KOPT-K1 (cell line): Measurements from ENCODE around the gene LAMA5.

ENCODE experiments used
- H3K27ac ChIP-seq: fragments of 200-600 bp; sonication (generic); 2 replicates; pipeline ENCODE4 v1.5.1; 2016; ENCODE audit warnings: antibody characterized with exemption, mild to moderate bottlenecking, low read depth, low read length; ENCODE audit not compliant: poor library complexity, severe bottlenecking
- H3K36me3 ChIP-seq: fragments of 200-600 bp; sonication (generic); 2 replicates; pipeline ENCODE4 v1.5.1; 2017; ENCODE audit warnings: antibody characterized with exemption, mild to moderate bottlenecking, low read length, moderate library complexity; ENCODE audit not compliant: insufficient read depth
- H3K9me3 ChIP-seq: fragments of 200-600 bp; sonication (generic); 2 replicates; pipeline ENCODE4 v1.5.1; 2017; ENCODE audit warnings: antibody characterized with exemption, low read length, mild to moderate bottlenecking; ENCODE audit not compliant: insufficient read depth, poor library complexity, severe bottlenecking

LAMA5 gene

DNA sequence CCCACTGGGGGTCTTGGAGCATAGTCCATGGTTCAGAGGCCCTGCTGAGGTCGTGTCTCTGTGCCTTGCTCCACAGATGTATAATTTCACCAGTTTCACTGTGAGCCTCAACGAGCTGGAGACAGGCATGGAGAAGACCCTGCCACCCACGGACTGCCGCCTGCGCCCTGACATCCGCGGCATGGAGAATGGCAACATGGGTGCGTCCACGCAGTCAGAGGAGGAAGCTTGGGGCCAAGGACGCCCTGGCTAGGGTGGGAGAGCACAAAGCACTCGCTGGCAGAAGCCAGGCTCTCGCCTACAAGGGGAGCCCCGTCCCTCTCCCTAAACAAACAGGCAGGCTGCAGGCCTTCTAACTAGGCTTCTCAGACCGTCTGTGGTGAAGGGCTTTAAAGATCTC lies 78.0 kb downstream of the LAMA5 start:
- H3K36me3 ChIP-seq, result peaks cover 30% of the 10 kb centered on the region; the same call in 1 of the 2 replicates
- H3K27ac ChIP-seq, result no peak overlapping the region
- no peaks in the 10 kb centered on the region for H3K9me3 ChIP-seq

GRCh38 chr20:62288535-62289105 lies 78.5 kb downstream of the LAMA5 start:
- H3K9me3 ChIP-seq, result no peaks in the 10 kb centered on the region
- peaks cover 25% of the 10 kb centered on the region; the same call in 1 of the 2 replicates for H3K36me3 ChIP-seq
- H3K27ac ChIP-seq, result no peak overlapping the region

DNA sequence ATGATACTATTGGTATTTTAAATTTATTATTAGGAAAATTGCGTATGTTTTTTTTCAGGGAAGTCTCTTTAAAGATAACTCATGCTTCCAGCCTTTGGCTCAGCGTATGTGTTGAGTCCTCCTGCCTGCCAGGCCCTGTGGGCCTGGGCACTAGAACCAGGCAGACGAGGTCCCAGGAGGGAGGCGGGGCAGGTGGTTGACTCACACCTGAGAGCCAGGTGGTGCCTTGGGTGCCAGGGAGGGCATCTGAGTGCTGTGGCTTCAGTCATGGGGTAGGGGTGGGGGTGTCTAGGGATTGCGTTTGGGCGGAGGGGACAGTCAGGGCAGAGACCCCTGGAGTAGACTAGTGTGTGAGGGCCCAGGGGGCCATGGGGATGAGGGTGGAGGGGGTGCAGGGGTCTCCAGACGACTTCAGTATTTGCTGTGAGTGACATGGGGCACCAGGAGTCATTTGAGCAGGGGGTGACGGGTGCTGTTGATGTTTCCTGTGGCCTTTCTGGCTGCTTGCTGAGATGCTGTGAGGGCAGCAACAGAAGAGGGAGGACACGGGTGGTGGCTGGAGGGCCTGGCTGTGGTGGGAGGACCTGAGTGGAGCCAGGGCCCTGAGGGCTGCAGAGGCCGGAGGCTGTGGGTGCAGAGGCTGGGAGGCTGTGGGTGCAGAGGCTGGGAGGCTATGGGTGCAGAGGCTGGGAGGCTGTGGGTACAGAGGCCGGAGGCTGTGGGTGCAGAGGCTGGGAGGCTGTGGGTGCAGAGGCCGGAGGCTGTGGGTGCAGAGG lies 79.2 kb downstream of the LAMA5 start:
- H3K27ac ChIP-seq, result no peak overlapping the region
- H3K36me3 ChIP-seq, result peaks cover 24% of the 10 kb centered on the region; the same call in 1 of the 2 replicates
- H3K9me3 ChIP-seq, result no peaks in the 10 kb centered on the region

DNA sequence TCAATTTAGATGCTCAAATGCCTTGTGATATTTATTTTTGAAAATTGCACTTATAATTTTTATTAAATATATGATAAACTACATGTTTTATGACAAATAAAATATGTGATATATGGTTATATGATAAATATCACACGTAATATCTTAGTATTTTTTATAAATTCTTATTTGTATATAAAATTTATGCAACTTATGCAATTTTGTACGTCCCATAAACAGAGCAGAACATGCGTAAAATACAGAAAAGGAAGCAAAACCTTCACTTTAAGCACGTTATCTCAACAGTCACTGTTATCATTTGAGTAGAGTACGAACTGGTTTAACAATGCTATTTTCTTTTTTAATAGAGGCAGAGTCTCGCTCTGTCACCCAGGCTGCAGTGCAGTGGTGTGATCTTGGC lies 80.0 kb downstream of the LAMA5 start:
- H3K9me3 ChIP-seq, result no peaks in the 10 kb centered on the region
- no peak overlapping the region for H3K27ac ChIP-seq
- H3K36me3 ChIP-seq, result peaks cover 26% of the 10 kb centered on the region; the same call in 1 of the 2 replicates

DNA sequence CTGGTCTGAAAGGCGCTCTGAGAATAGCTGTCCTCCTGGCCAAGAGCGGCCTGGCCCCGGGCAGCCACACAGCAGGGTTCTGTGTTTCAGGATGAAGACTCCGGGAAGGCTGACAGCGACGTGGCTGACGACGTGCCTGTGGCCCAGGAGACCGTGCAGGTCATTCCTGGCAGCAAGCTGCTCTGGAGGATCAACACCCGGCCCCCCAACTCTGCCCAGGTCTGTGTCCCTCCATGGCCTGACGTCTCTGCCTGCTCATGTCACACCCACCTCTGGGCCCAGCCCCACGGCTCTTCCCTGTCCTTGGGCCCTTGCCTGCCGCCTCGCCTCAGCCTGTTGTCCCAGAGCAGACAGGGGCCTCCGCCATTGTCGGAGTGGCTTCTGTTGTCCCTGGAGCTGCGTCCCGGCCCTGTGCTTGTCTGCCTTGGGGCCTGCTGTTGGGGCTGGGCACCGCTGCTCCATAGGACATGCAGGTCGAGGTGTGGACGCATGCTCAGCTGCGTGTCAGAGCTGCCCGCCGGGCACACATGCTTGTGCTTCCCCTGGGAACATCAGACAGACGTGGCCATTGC lies 80.5 kb downstream of the LAMA5 start:
- Histone ChIP-seq H3K9me3 (no peaks in the 10 kb centered on the region), H3K36me3 (peaks cover 26% of the 10 kb centered on the region), H3K27ac (no peak overlapping the region)

GRCh38 chr20:62285722-62286121 lies 81.4 kb downstream of the LAMA5 start:
- Histone ChIP-seq H3K27ac (no peak overlapping the region), H3K9me3 (no peaks in the 10 kb centered on the region), H3K36me3 (peaks cover 32% of the 10 kb centered on the region)

DNA sequence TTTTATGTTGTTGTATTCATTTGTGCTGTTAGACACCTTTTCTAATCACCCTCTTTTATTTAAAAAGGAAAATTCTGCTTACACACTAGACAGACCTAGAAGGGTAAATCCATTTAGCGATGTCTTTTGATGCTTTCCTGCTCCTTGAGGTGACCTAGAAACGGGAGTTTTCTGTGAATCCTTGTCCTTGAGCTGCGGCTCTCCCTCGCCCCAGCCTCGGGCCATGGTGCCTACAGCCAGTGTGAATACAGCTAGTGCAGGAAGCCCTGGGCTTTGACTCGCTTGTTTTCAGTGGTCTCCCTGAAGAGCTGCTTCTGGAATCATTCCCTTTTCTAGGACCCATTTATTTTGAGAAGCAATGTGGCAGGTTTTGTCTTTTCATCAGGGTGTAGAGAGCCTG lies 82.0 kb downstream of the LAMA5 start:
- H3K36me3 ChIP-seq, result peaks cover 38% of the 10 kb centered on the region
- H3K27ac ChIP-seq, result no peak overlapping the region
- no peaks in the 10 kb centered on the region for H3K9me3 ChIP-seq

GRCh38 chr20:62284448-62284847 lies 82.7 kb downstream of the LAMA5 start:
- no peak overlapping the region for H3K27ac ChIP-seq
- peaks cover 45% of the 10 kb centered on the region for H3K36me3 ChIP-seq
- no peaks in the 10 kb centered on the region for H3K9me3 ChIP-seq

DNA sequence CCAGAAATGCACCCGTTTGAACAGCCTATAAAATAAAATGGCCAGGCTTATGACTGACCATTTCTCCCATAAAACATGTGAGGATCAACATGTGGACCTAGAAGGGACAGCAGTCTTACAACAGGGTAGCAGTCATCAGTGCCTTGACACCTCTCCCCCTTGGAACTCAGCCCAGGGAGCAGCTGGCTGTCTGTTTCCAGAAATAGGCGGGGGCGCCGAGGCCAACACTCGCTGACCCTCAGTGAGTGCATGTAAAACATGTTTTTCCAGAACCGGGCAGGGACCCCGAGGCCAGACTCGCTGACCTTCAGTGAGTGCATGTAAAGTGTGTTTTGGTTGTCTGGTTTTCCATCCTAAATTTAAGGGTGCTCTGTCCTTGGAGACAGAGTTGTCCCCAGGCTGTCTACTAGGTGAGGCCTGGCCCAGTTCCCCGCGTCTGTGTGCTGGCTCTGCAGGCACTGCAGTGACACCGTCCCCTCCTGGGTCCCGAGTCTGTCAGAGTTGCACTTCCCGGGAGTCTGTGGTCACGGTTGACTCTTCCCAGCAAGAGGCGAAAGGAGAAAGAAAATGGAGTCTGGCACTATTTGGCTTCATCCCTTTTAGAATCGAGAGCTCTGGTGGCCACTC lies 84.1 kb downstream of the LAMA5 start:
- Histone ChIP-seq H3K36me3 (peaks cover 50% of the 10 kb centered on the region), H3K27ac (no peak overlapping the region), H3K9me3 (no peaks in the 10 kb centered on the region)

GRCh38 chr20:62282103-62282502 lies 85.0 kb downstream of the LAMA5 start:
- peaks cover 50% of the 10 kb centered on the region for H3K36me3 ChIP-seq
- H3K9me3 ChIP-seq, result no peaks in the 10 kb centered on the region
- no peak overlapping the region for H3K27ac ChIP-seq

GRCh38 chr20:62281161-62281933 lies 85.8 kb downstream of the LAMA5 start:
- Histone ChIP-seq H3K27ac (no peak overlapping the region), H3K9me3 (no peaks in the 10 kb centered on the region), H3K36me3 (peaks cover 45% of the 10 kb centered on the region)

DNA sequence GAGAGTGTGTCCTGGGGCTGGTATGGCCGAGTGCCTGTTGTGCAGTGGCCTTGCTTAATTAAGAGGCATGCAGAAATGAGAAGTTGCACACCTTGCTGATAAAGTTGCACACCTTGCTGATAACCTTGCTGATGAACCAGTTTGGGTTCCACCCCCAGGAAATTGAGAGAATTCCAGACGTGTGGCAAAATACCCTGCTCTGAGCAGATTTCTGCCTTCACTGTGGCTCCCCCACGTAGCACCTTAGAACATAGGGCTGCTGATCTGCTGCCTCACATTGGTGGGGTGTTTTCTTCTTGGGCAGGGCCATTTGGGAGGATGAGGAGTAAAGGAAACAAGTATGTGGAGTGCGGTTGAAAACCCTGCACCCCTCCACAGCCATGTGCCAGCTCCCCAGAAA lies 86.8 kb downstream of the LAMA5 start:
- H3K36me3 ChIP-seq, result peaks cover 38% of the 10 kb centered on the region
- H3K27ac ChIP-seq, result no peak overlapping the region
- H3K9me3 ChIP-seq, result no peaks in the 10 kb centered on the region

DNA sequence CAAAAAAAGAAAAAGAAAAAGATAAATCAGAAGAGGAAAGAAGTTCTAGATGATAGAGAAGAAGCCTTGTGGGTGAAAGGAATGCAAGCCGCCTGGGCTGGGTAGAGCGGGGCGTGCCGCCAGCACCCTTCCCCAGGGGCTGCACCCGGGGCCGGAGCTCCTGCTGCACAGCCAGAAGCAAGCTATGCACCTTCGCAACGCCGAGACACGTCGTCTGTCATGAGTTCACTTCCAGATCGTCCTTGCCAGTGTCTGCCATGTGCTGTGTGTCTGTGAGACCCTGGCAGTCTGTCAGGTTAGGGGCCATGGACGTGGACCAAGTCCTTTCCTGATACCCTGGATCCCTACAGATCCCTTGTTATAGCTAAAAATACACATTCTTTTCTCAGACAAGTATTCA lies 89.9 kb downstream of the LAMA5 start:
- Histone ChIP-seq H3K9me3 (no peaks in the 10 kb centered on the region), H3K36me3 (peaks cover 49% of the 10 kb centered on the region)

DNA sequence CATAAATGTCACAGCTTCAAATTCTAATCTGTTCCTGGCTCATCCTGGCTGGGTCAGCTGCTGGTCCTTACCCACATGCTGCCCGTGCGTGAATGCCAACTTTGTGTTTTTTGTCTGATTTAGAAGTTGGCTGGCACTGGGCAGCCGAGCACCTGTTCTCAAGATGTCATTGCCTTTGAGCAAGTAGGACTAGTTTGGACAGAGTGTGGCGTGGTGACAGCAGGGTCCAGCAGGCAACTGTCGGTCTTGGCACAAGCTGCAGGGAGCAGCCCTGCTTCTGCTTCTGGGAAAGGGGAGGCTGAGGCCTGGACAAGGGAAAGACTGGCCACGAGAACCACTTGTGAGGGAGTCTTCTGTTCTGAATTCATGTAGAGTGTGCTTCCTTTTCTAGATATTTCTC lies 90.7 kb downstream of the LAMA5 start:
- Histone ChIP-seq H3K27ac (no peak overlapping the region), H3K36me3 (peaks cover 45% of the 10 kb centered on the region), H3K9me3 (no peaks in the 10 kb centered on the region)

More for the DNA sequence above, 89.9 kb downstream of the LAMA5 start:
- no peak overlapping the region for H3K27ac ChIP-seq

DNA sequence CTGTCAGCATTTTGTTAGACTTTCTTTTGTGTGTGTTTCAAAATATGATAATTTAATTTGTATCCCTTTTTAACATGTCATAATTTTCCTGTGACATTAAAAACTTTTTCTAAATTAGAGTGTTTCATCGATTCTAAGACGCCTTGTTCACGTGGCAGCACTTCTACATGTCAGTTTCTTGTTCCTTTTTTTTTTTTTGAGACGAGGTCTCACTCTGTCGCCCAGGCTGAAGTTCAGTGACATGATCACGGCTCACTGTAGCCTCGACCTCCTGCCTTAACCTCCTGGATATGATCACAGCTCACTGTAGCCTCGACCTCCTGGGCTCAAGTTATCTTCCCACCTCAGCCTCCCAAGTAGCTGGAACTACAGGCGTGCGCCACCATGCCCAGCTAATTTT lies 91.9 kb downstream of the LAMA5 start:
- peaks cover 33% of the 10 kb centered on the region for H3K36me3 ChIP-seq
- H3K9me3 ChIP-seq, result no peaks in the 10 kb centered on the region
- no peak overlapping the region for H3K27ac ChIP-seq
